PFSK-1 (cell line): ENCODE data around the gene BCL2L13.

ENCODE experiments used
- FOXP2 ChIP-seq: optimal IDR thresholded peaks from 2 replicates; pipeline ENCODE3; 2011; ENCODE audit warnings: borderline replicate concordance, control low read depth, inconsistent platforms; ENCODE audit not compliant: insufficient read depth; ENCODE audit errors: extremely low read length, extremely low read depth
- POLR2AphosphoS5 ChIP-seq: IDR thresholded peaks from 2 replicates; pipeline ENCODE4 v1.6.1; 2012; ENCODE audit warnings: low read depth, mild to moderate bottlenecking, control low read depth, low read length, moderate library complexity
- SIN3A ChIP-seq: IDR thresholded peaks from 2 replicates; pipeline ENCODE4 v1.6.1; 2012; ENCODE audit warnings: mild to moderate bottlenecking, low read length, moderate library complexity, borderline replicate concordance; ENCODE audit not compliant: insufficient read depth
- TAF1 ChIP-seq: IDR thresholded peaks from 2 replicates; pipeline ENCODE4 v1.6.1; 2012; ENCODE audit warnings: low read length, control low read depth, borderline replicate concordance; ENCODE audit not compliant: insufficient read depth
- TF ChIP-seq, protein P1 (sequence below), 2 experiments: IDR thresholded peaks; 2 replicates each; pipeline versions ENCODE4 v1.6.1 to v1.8.0; 2011 to 2012; ENCODE audit warnings: low read depth in 2 of 2, low read length in 2 of 2, control low read depth in 1 of 2, inconsistent platforms in 1 of 2, mild to moderate bottlenecking in 1 of 2, moderate library complexity in 1 of 2; ENCODE audit not compliant: insufficient read depth in 1 of 2

Gene BCL2L13

DNA sequence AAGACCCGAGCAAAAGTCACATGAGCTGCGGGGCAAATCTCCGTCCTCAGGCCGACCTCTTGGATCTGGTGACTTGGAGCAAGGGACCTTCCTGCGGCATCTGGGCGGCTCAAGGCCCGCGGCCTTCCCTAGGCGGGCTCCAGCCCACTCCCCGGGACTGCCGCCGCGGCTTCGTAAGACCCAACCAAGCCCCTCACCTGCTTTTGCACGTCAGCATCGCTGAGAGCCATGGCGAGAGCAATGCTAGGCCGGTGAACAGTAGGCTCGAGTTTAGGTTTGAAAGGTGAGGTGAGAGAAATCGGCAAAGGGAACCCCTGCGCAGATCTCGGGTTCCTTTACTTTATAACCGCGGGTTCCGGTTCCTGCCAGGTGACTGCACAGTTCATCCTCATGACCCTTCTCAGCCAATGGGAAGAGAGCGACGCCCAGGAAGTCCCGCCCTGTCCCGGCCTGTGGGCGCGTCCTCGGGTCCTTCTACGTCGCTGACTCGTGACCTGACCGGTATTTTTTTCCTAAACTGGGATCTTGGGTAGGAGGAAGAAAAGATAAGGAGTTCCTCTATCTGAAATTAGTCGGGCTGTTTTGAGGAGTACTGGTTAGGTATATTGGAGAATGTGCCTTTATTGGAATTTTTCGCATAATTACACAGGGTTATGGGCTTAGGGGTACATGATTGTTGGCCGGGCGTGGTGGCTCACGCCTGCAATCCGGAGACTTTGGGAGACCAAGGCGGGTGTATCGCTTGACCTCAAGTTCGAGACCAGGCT, 10.0 kb upstream of the BCL2L13 start, which contains the start of gene ATP6V1E1:
Gene ATP6V1E1 (minus strand): TSS at position 344 of the 767 bp plus-strand sequence. CDS start 114 bp downstream, at position 230.
- TF ChIP-seq SIN3A (no peak), FOXP2 (no peak), POLR2AphosphoS5 (peak; percentile 80), TAF1 (peak; percentile 46; the same call in 1 of the 2 replicates)
- TF ChIP-seq, protein P1, sequence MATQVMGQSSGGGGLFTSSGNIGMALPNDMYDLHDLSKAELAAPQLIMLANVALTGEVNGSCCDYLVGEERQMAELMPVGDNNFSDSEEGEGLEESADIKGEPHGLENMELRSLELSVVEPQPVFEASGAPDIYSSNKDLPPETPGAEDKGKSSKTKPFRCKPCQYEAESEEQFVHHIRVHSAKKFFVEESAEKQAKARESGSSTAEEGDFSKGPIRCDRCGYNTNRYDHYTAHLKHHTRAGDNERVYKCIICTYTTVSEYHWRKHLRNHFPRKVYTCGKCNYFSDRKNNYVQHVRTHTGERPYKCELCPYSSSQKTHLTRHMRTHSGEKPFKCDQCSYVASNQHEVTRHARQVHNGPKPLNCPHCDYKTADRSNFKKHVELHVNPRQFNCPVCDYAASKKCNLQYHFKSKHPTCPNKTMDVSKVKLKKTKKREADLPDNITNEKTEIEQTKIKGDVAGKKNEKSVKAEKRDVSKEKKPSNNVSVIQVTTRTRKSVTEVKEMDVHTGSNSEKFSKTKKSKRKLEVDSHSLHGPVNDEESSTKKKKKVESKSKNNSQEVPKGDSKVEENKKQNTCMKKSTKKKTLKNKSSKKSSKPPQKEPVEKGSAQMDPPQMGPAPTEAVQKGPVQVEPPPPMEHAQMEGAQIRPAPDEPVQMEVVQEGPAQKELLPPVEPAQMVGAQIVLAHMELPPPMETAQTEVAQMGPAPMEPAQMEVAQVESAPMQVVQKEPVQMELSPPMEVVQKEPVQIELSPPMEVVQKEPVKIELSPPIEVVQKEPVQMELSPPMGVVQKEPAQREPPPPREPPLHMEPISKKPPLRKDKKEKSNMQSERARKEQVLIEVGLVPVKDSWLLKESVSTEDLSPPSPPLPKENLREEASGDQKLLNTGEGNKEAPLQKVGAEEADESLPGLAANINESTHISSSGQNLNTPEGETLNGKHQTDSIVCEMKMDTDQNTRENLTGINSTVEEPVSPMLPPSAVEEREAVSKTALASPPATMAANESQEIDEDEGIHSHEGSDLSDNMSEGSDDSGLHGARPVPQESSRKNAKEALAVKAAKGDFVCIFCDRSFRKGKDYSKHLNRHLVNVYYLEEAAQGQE (IDR thresholded peaks at IDR 0.05; ENCODE audit: insufficient read depth in 1 of 2, low read depth in 2 of 2, low read length in 2 of 2): 0 out of 4 replicates have a peak, but pooled peaks of 1 of the 2 experiments have one; percentile 25

DNA sequence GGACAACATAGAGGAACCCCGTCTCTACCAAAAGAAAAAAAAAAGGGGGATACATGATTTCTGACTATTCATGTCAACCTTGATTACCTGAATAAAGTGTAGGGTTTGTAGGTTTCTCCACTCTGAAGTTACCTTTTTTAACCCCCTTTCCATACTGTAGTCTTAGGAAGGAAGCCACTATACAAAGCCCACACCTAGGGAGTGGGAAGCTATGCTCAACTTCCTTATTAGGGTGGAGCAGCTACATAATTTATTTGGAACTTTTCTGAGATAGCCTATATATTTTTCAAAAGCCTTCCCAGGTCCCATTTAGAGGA, 9.4 kb upstream of the BCL2L13 start:
- TF ChIP-seq, protein P1 (IDR thresholded peaks at IDR 0.05; ENCODE audit: insufficient read depth in 1 of 2, low read depth in 2 of 2, low read length in 2 of 2): no peak
- TF ChIP-seq SIN3A: no peak
- no peak for TF ChIP-seq FOXP2
- TF ChIP-seq TAF1: no peak
- TF ChIP-seq POLR2AphosphoS5: no peak

DNA sequence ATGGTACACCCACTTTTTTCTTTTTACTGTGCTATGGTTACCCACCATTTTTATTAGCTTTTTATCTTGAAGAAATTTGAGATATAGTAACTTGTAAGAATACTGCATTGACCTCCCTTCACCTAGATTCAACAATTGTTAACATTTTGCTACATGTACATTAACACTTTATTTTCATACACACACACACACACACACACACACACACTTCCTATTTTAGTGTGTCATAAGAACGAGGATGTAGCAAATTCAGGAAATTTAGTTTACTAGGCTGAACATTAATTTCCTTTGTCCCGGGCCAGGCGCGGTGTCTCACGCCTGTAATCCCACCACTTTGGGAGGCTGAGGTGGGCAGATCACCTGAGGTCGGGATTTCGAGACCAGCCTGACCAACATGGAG, 8.9 kb upstream of the BCL2L13 start:
- no peak for TF ChIP-seq FOXP2
- no peak for TF ChIP-seq POLR2AphosphoS5

DNA sequence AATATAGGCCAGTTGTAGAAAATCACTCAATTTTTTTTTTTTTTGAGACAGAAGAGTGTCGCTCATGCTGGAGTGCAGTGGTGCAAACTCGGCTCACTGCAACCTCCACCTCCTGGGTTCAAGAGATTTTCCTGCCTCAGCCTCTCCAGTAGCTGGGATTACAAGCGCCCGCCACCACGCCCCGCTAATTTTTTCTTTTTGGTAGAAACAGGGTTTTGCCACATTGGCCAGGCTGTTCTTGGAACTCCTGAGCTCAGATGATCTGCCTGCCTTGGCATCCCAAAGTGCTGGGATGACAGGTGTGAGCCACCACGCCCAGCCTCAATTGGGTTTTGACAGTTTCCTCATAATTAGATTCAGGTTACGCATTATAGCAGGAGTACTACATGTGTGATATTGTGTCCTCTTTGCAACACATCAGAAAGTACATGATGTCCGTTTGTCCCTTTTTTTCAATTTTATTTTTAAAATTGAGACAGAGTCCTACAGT, 7.4 kb upstream of the BCL2L13 start:
- TF ChIP-seq, protein P1 (IDR thresholded peaks at IDR 0.05; ENCODE audit: insufficient read depth in 1 of 2, low read depth in 2 of 2, low read length in 2 of 2): no peak
- no peak for TF ChIP-seq FOXP2
- no peak for TF ChIP-seq TAF1

DNA sequence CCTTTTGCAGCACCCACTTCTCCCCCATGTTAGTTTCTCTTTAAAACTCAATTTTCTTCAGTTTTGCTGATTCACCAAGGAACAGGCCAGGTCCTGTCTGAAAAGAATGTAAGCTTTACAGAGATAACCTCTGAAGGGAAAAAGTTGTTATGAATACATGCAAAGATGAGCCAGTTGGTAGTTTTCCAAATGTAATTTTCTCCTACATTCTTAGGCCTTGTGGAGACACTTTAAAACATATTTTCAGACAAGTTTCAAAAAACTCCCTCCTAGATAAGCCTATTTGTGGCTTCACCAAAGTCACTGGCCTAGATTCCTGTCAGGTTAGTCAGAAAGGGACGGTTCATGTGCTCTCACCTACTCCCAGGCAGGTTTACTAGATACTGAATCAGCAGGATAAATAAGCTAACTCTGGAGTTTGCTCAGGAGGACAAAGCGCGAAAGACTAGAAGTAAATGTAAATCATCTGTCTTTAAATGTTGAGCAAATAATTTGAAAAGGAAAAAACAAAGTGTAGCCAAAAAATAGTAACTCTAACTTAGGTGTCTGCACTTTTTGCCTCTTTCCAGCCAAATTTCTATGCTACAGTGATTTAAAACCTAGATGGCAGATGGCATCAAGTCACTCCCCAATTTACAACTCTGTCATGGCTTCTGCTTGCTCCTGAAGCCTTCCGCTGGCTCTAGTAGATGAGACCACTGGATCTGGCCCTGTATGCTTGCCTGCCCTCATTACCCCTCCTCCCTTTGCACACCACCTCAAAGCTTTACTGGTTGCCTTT, 5.2 kb upstream of the BCL2L13 start:
- TF ChIP-seq, protein P1 (IDR thresholded peaks at IDR 0.05; ENCODE audit: insufficient read depth in 1 of 2, low read depth in 2 of 2, low read length in 2 of 2): no peak
- no peak for TF ChIP-seq POLR2AphosphoS5
- no peak for TF ChIP-seq TAF1
